ENCODE data around the gene MN1.

Gene MN1

DNA sequence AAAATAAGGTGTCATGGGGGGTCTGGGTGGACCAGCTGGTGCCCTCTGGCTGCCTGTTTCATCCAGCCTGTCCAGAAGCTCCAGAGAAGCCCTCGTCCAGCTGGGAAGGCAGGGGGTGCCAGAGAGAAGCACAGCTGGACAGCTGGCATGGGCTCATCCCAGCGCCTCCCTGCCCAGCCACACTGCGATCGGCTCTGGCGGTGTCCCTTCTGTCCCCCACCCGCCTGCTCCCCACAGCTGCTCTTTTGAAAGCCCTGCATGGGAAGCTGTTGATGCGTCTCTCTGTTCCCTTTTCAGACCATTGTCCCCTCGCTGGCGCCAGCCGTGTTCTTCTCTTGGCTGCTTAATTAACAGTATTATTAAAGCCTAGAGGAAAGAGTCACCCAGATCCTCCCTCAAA, 86.5 kb downstream of the MN1 start:
- DNase-seq (ENCODE audit: insufficient read length, low spot score) (no peak), FAIRE-seq (no peak)
- TF ChIP-seq, protein P1, sequence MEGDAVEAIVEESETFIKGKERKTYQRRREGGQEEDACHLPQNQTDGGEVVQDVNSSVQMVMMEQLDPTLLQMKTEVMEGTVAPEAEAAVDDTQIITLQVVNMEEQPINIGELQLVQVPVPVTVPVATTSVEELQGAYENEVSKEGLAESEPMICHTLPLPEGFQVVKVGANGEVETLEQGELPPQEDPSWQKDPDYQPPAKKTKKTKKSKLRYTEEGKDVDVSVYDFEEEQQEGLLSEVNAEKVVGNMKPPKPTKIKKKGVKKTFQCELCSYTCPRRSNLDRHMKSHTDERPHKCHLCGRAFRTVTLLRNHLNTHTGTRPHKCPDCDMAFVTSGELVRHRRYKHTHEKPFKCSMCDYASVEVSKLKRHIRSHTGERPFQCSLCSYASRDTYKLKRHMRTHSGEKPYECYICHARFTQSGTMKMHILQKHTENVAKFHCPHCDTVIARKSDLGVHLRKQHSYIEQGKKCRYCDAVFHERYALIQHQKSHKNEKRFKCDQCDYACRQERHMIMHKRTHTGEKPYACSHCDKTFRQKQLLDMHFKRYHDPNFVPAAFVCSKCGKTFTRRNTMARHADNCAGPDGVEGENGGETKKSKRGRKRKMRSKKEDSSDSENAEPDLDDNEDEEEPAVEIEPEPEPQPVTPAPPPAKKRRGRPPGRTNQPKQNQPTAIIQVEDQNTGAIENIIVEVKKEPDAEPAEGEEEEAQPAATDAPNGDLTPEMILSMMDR (IDR thresholded peaks at IDR 0.05; ENCODE audit: insufficient read depth, missing control alignments): no peak

DNA sequence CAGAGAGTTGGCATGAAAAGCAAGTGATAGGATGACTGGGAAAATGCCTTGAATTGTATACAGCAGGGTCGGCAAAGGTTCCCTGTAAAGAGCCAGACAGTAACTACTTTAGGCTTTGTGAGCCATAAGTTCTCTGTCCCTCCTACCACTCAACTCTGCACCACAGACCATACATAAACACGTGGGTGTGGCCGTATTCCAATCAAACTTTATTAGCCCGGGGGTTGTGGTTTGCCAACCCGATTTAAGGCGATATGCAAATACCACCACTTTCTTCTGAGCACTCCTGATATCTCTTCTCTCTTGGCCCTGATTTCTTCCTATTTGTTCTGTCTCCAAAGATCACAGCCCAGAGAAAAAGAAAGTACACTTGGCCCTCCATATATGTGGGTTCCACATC, 87.5 kb downstream of the MN1 start:
- TF ChIP-seq, protein P1 (IDR thresholded peaks at IDR 0.05; ENCODE audit: insufficient read depth, missing control alignments): no peak
- FAIRE-seq (no peak), DNase-seq (ENCODE audit: insufficient read length, low spot score) (no peak)

DNA sequence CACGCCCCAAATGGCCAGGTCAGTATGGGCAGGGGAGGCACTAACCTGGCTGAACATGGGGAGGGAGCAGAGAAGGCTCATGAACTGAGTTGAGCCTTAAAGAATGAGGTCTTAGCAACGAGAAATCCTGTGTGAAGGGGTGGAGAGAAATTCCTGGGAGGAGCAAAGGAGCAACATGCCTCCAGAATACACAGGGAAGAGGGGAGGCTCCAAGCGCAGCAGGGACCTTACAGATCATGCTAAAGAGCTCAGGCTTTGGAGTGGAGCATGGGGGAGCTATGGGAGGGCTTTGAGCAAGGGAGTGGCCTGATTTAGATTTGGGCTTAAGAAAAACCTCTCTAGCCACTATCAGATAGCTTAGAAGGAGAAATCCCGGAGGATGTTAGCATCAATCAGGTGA, 88.1 kb downstream of the MN1 start:
- FAIRE-seq (no peak), DNase-seq (ENCODE audit: insufficient read length, low spot score) (no peak)
- TF ChIP-seq, protein P1 (IDR thresholded peaks at IDR 0.05; ENCODE audit: insufficient read depth, missing control alignments): no peak

- no peak for DNase-seq (ENCODE audit: insufficient read length, low spot score)
- FAIRE-seq: no peak
- TF ChIP-seq, protein P1 (IDR thresholded peaks at IDR 0.05; ENCODE audit: insufficient read depth, missing control alignments): no peak
These were observed 89.8 kb downstream of the MN1 start for GRCh38 chr22:27711756-27712155.

- FAIRE-seq (no peak), DNase-seq (ENCODE audit: insufficient read length, low spot score) (no peak)
- TF ChIP-seq, protein P1 (IDR thresholded peaks at IDR 0.05; ENCODE audit: insufficient read depth, missing control alignments): no peak
These were observed 90.5 kb downstream of the MN1 start for GRCh38 chr22:27711012-27711411.

DNA sequence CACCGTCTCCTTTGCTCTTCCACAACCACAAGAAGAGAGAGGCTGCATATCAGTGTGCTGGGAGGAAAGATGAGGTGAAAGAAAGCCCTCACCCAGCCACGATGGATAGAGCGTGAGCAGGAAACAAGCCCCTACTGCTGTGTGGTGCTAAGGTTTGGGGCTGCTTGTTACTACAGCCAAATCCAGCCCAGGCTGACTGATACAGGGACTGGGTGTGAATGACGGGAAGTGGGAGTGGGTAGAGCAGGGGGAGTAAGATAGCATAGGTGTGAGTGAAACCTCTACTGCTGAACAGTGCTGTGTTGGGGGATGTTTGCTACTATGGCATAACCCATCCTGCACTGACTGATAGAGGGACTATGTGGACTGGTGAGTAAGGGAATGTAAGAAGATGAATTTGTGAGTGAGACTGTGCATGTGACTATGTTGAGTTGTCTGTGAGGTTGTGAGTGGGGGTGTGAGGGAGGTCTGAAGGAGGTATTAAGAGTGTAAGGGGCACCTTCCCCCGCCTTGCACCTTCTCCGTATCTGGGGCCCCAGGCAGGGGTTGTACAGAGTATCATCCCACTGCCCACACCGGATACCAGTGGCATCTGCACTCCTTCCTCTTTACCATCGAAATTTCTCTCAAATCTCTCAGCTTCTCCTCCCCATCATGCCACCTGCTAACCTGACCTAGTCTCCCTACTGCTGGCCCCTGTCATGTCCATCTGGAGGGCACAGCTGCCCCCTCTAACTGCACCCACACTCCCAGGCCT, 91.5 kb downstream of the MN1 start:
- FAIRE-seq: no peak
- no peak for DNase-seq (ENCODE audit: insufficient read length, low spot score)
- TF ChIP-seq, protein P1 (IDR thresholded peaks at IDR 0.05; ENCODE audit: insufficient read depth, missing control alignments): no peak

DNA sequence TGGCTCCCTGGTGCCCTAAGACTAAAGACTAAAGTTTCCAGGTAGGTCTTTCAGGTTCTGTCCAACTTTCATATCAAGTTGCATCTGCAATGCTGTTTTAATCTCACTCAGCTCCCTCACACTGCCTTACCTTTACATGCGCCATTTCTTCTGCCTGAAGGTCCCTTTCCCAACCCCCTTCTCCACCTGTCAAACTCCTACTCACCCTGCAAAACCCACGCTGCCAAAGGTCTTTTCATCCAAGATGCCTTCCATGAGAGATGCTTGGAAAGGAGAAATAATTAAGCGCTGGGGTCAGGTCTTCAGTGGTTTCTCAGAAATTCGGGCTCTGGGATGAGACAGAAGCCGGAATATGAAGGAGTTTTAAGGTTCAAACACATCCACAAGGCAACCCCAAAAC, 95.1 kb downstream of the MN1 start:
- no peak for FAIRE-seq
- no peak for DNase-seq (ENCODE audit: insufficient read length, low spot score)
- TF ChIP-seq, protein P1 (IDR thresholded peaks at IDR 0.05; ENCODE audit: insufficient read depth, missing control alignments): no peak

All from D721Med (cell line).